GM23338 (cell line): ENCODE measurements around the gene SLC25A11. TPM values are rescaled to one million over a fixed set of nuclear protein-coding genes. Genes with fewer than 3 reads are reported as not detected.

Experiments
- ATAC-seq: fragments of 200-7000 bp; cut with Tn5 transposase; 3 replicates; pipeline ENCODE4 v1.9.1; 2020
- DNase-seq: peaks from one replicate; pipeline ENCODE4 v3.0.0-alpha.2; 2015; ENCODE audit warnings: low spot score
- H2AFZ ChIP-seq: fragments of 200-600 bp; sonication (generic); 2 replicates; pipeline ENCODE4 v1.8.0; 2016; ENCODE audit warnings: antibody characterized with exemption, mild to moderate bottlenecking, moderate library complexity
- H3F3A ChIP-seq: fragments of 200-600 bp; sonication (generic); replicated peaks from 2 replicates; pipeline ENCODE4 v1.8.0; 2017; ENCODE audit warnings: antibody characterized with exemption, mixed run types, low read depth
- H3K27ac ChIP-seq: fragments of 200-600 bp; sonication (generic); 2 replicates; pipeline ENCODE4 v1.6.1; 2016; ENCODE audit warnings: low read depth
- H3K27me3 ChIP-seq: fragments of 200-600 bp; sonication (generic); 2 replicates; pipeline ENCODE4 v1.8.0; 2016; ENCODE audit warnings: mild to moderate bottlenecking, mixed run types, moderate library complexity; ENCODE audit not compliant: insufficient read depth
- H3K36me3 ChIP-seq: fragments of 200-600 bp; sonication (generic); 2 replicates; pipeline ENCODE4 v1.8.0; 2016; ENCODE audit warnings: mild to moderate bottlenecking; ENCODE audit not compliant: insufficient read depth
- H3K4me1 ChIP-seq: fragments of 200-600 bp; sonication (generic); 2 replicates; pipeline ENCODE4 v1.8.0; 2016; ENCODE audit warnings: mild to moderate bottlenecking, moderate library complexity; ENCODE audit not compliant: insufficient read depth
- H3K4me2 ChIP-seq: fragments of 200-600 bp; sonication (generic); 2 replicates; pipeline ENCODE4 v1.7.1; 2017; ENCODE audit warnings: mixed run types
- H3K4me3 ChIP-seq: fragments of 200-600 bp; sonication (generic); 2 replicates; pipeline ENCODE4 v1.6.1; 2016; ENCODE audit warnings: mixed run types
- H3K79me2 ChIP-seq: fragments of 200-600 bp; sonication (generic); replicated peaks from 2 replicates; pipeline ENCODE4 v1.8.0; 2017; ENCODE audit warnings: mild to moderate bottlenecking; ENCODE audit not compliant: insufficient read depth
- H3K9me2 ChIP-seq: fragments of 200-600 bp; sonication (generic); 2 replicates; pipeline ENCODE4 v1.8.0; 2017; ENCODE audit not compliant: insufficient read depth
- H4K20me1 ChIP-seq: fragments of 200-600 bp; sonication (generic); replicated peaks from 2 replicates; pipeline ENCODE4 v1.8.0; 2017; ENCODE audit warnings: mild to moderate bottlenecking; ENCODE audit not compliant: insufficient read depth
- H3K27ac Mint-ChIP-seq: 2 replicates; pipeline ENCODE4 v1.8.0; 2020; ENCODE audit warnings: inconsistent platforms, mild to moderate bottlenecking, moderate library complexity, mixed read lengths
- H3K27me3 Mint-ChIP-seq: 3 replicates; pipeline ENCODE4 v1.8.0; 2022; ENCODE audit warnings: low read depth, mild to moderate bottlenecking, moderate library complexity, mixed read lengths, inconsistent platforms; ENCODE audit not compliant: insufficient read depth, poor library complexity
- H3K36me3 Mint-ChIP-seq: 3 replicates; pipeline ENCODE4 v1.8.0; 2021; ENCODE audit warnings: low read depth, mild to moderate bottlenecking, inconsistent platforms, moderate library complexity, mixed read lengths
- H3K4me1 Mint-ChIP-seq: 3 replicates; pipeline ENCODE4 v1.8.0; 2020; ENCODE audit warnings: mild to moderate bottlenecking, inconsistent platforms, mixed read lengths
- H3K4me3 Mint-ChIP-seq: 3 replicates; pipeline ENCODE4 v1.8.0; 2021; ENCODE audit warnings: moderate library complexity, mild to moderate bottlenecking, inconsistent platforms, mixed read lengths
- H3K9me3 Mint-ChIP-seq: 3 replicates; pipeline ENCODE4 v1.8.0; 2020; ENCODE audit warnings: moderate library complexity, mild to moderate bottlenecking, inconsistent platforms, mixed read lengths
- EZH2 ChIP-seq: fragments of 200-600 bp; sonication (generic); IDR thresholded peaks from one replicate; pipeline ENCODE4 v1.8.0; 2017; ENCODE audit warnings: antibody characterized with exemption, mild to moderate bottlenecking, low read depth; ENCODE audit not compliant: unreplicated experiment
- JUNB ChIP-seq: IDR thresholded peaks from one replicate; pipeline ENCODE4 v1.6.1; 2016; ENCODE audit warnings: antibody characterized with exemption; ENCODE audit not compliant: unreplicated experiment
- POLR2AphosphoS5 ChIP-seq: IDR thresholded peaks from 2 replicates; pipeline ENCODE4 v1.6.1; 2016; ENCODE audit warnings: antibody characterized with exemption, low read depth
- polyA plus RNA-seq: library from polyadenylated mRNA; unstranded; fragments of >200 nt; fragmentation: Nextera tagmentation; extraction: Ambion mirVana; gene quantifications from 2 replicates; pipeline ENCODE4 v1.2.1, GENCODE V29; 2016
- total RNA-seq: library from RNA; depleted of rRNA; stranded (reverse); fragments of >200 nt; shearing (Covaris generic); gene quantifications from 2 replicates; pipeline ENCODE4 v1.2.3, GENCODE V29; 2014
- TF ChIP-seq, protein P1 (sequence below): IDR thresholded peaks from one replicate; pipeline ENCODE4 v1.6.1; 2018; ENCODE audit warnings: antibody characterized with exemption; ENCODE audit not compliant: unreplicated experiment

The SLC25A11 gene
- total and polyA plus RNA-seq, 2 experiments from 2014 or later: 37.8 to 73.6 TPM

DNA sequence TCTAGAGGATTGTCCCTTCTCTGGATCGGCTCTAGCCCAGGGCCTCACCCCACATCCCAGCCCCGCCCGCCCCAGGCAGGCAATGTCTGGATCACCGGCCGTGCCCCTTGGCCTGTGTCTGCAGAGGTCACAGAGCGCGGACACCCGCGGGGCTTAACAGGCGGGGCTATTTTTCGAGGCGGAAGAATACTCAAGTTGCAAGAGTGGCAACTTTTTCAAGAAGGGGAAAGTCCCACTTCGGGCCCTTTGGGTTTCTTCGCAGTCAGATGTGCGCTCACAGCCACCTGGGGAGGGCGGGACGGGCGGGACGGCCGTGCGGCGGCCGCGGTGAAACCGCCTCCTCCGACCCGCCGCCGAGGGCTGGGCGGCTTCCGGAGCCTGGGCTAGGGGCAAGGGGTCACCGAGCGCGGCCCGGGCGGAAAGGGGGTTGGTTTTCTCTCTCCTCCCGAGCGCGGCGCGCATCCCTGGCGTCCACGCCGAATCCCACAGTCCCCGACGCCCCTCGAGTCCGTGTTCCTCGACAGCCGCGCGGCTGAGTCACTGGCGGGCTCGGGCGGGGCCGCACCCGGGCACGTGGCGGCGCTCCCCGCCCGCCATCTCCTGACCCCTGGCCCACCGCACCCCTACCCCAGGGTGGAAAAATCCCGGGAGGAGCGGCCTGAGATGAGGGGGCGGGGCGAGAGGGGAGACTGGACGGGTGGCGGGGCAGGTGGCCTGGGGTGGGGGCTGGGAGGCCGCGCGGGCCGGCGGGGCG lies 9.7 kb upstream of the SLC25A11 start (continued):
- TF ChIP-seq EZH2 (no peak), JUNB (no peak)
- TF ChIP-seq, protein P1, sequence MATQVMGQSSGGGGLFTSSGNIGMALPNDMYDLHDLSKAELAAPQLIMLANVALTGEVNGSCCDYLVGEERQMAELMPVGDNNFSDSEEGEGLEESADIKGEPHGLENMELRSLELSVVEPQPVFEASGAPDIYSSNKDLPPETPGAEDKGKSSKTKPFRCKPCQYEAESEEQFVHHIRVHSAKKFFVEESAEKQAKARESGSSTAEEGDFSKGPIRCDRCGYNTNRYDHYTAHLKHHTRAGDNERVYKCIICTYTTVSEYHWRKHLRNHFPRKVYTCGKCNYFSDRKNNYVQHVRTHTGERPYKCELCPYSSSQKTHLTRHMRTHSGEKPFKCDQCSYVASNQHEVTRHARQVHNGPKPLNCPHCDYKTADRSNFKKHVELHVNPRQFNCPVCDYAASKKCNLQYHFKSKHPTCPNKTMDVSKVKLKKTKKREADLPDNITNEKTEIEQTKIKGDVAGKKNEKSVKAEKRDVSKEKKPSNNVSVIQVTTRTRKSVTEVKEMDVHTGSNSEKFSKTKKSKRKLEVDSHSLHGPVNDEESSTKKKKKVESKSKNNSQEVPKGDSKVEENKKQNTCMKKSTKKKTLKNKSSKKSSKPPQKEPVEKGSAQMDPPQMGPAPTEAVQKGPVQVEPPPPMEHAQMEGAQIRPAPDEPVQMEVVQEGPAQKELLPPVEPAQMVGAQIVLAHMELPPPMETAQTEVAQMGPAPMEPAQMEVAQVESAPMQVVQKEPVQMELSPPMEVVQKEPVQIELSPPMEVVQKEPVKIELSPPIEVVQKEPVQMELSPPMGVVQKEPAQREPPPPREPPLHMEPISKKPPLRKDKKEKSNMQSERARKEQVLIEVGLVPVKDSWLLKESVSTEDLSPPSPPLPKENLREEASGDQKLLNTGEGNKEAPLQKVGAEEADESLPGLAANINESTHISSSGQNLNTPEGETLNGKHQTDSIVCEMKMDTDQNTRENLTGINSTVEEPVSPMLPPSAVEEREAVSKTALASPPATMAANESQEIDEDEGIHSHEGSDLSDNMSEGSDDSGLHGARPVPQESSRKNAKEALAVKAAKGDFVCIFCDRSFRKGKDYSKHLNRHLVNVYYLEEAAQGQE: no peak

DNA sequence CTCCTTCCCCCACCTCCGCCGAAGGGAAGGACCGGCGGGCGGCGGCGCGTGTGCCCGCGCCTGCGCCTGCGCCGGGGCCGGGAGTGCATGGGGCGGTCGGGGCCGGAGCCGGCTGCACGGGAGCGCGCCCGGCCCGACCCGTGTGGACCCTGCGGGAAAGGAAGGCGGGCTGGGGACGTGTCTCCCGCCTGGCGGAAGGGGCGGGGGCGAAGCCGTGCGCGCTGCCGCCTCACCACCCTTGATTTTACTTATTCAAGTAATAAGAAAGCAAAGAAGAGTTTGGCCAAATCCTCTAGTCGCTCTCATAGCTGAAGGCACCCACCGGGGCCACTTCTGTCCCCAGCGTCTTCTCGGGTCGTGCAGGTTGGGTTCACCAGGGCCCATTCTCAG lies 9.1 kb upstream of the SLC25A11 start:
- peaks cover 40% of the 10 kb centered on the region for H3K27me3 Mint-ChIP-seq
- Histone ChIP-seq H3K27ac (peak overlapping the region; percentile 100), H3K4me3 (peak overlapping the region; percentile 96), H3K36me3 (peaks cover 16% of the 10 kb centered on the region), H3F3A (peaks cover 35% of the 10 kb centered on the region), H3K4me2 (peak overlapping the region; percentile 96), H3K9me2 (no peaks in the 10 kb centered on the region), H3K27me3 (no peaks in the 10 kb centered on the region), H4K20me1 (peaks cover 16% of the 10 kb centered on the region), H3K79me2 (peaks cover 35% of the 10 kb centered on the region), H3K4me1 (peaks cover 43% of the 10 kb centered on the region), H2AFZ (no peak overlapping the region)
- H3K36me3 Mint-ChIP-seq: peaks cover 39% of the 10 kb centered on the region
- peak overlapping the region; percentile 98 for H3K27ac Mint-ChIP-seq
- ATAC-seq: peak; percentile 47
- peak; percentile 88 for DNase-seq
- no peaks in the 10 kb centered on the region; the same call in 2 of the 3 replicates for H3K9me3 Mint-ChIP-seq
- H3K4me3 Mint-ChIP-seq: peak overlapping the region; percentile 92
- peaks cover 46% of the 10 kb centered on the region for H3K4me1 Mint-ChIP-seq
- TF ChIP-seq POLR2AphosphoS5: peak; percentile 29; the same call in 1 of the 2 replicates
- TF ChIP-seq, protein P1: no peak
